KMS-11 (cell line): ENCODE measurements around the gene RTBDN.
A peak's percentile ranks its signal among the peaks of the same experiment; 100 is the strongest.

Experiments
- H2AFZ ChIP-seq: fragments of 200-600 bp; sonication (generic); 2 replicates; pipeline ENCODE4 v1.6.1; 2016; ENCODE audit warnings: antibody characterized with exemption, mixed run types, low read depth
- H3K27ac ChIP-seq: fragments of 200-600 bp; sonication (generic); 2 replicates; pipeline ENCODE4 v1.6.1; 2016; ENCODE audit warnings: mild to moderate bottlenecking, mixed run types
- H3K27me3 ChIP-seq: fragments of 200-600 bp; sonication (generic); 2 replicates; pipeline ENCODE4 v1.6.1; 2017; ENCODE audit warnings: mild to moderate bottlenecking, low read depth, mixed run types, moderate library complexity; ENCODE audit not compliant: insufficient read depth
- H3K36me3 ChIP-seq: fragments of 200-600 bp; sonication (generic); 2 replicates; pipeline ENCODE4 v1.6.1; 2017; ENCODE audit warnings: mild to moderate bottlenecking, mixed run types; ENCODE audit not compliant: insufficient read depth
- H3K4me1 ChIP-seq: fragments of 200-600 bp; sonication (generic); 2 replicates; pipeline ENCODE4 v1.6.1; 2016; ENCODE audit warnings: mild to moderate bottlenecking, low read depth, mixed run types; ENCODE audit not compliant: poor library complexity, severe bottlenecking
- H3K4me2 ChIP-seq: fragments of 200-600 bp; sonication (generic); 2 replicates; pipeline ENCODE4 v1.7.0; 2016; ENCODE audit warnings: mild to moderate bottlenecking, mixed run types
- H3K4me3 ChIP-seq: fragments of 200-600 bp; sonication (generic); IDR thresholded peaks from 2 replicates; pipeline ENCODE4 v1.6.1; 2017; ENCODE audit warnings: low read depth, low read length, mixed read lengths; ENCODE audit not compliant: insufficient read depth
- H3K79me2 ChIP-seq: fragments of 200-600 bp; sonication (generic); 2 replicates; pipeline ENCODE4 v1.6.1; 2016; ENCODE audit warnings: low read depth, mixed run types; ENCODE audit not compliant: insufficient read depth
- H3K9ac ChIP-seq: fragments of 200-600 bp; sonication (generic); 2 replicates; pipeline ENCODE4 v1.6.1; 2016; ENCODE audit warnings: mild to moderate bottlenecking, mixed run types
- H4K20me1 ChIP-seq: fragments of 200-600 bp; sonication (generic); 2 replicates; pipeline ENCODE4 v1.6.1; 2016; ENCODE audit warnings: mild to moderate bottlenecking, mixed run types; ENCODE audit not compliant: insufficient read depth
- CTCF ChIP-seq: fragments of 200-600 bp; sonication (generic); conservative IDR thresholded peaks from 2 replicates; pipeline ENCODE4 v1.6.1; 2017; ENCODE audit warnings: low read depth, mild to moderate bottlenecking, antibody characterized with exemption, low read length, moderate library complexity, mixed read lengths

The RTBDN gene

GRCh38 chr19:12843999-12844732 is 9.8 kb upstream of the RTBDN start:
- no peak for TF ChIP-seq CTCF
- H3K36me3 ChIP-seq = no peaks in the 10 kb centered on the region
- H2AFZ ChIP-seq = no peak overlapping the region
- peaks cover 3% of the 10 kb centered on the region for H3K4me1 ChIP-seq
- H3K4me2 ChIP-seq = no peak overlapping the region
- H3K9ac ChIP-seq = no peak overlapping the region
- no peaks in the 10 kb centered on the region for H4K20me1 ChIP-seq
- no peaks in the 10 kb centered on the region for H3K27me3 ChIP-seq
- H3K4me3 ChIP-seq = no peak overlapping the region
- no peaks in the 10 kb centered on the region for H3K79me2 ChIP-seq
- no peak overlapping the region for H3K27ac ChIP-seq

- H3K79me2 ChIP-seq = no peaks in the 10 kb centered on the region
- no peak for TF ChIP-seq CTCF
- H2AFZ ChIP-seq = no peak overlapping the region
- no peaks in the 10 kb centered on the region for H4K20me1 ChIP-seq
- no peak overlapping the region for H3K4me2 ChIP-seq
- H3K9ac ChIP-seq = no peak overlapping the region
- no peak overlapping the region for H3K27ac ChIP-seq
- no peaks in the 10 kb centered on the region for H3K27me3 ChIP-seq
- peaks cover 3% of the 10 kb centered on the region for H3K4me1 ChIP-seq
- no peak overlapping the region for H3K4me3 ChIP-seq
- H3K36me3 ChIP-seq = no peaks in the 10 kb centered on the region
Measured at GRCh38 chr19:12843328-12843727, 8.9 kb upstream of the RTBDN start.

- peaks cover 9% of the 10 kb centered on the region for H3K4me1 ChIP-seq
- no peaks in the 10 kb centered on the region for H3K36me3 ChIP-seq
- no peaks in the 10 kb centered on the region for H3K79me2 ChIP-seq
- no peaks in the 10 kb centered on the region for H4K20me1 ChIP-seq
- H3K4me2 ChIP-seq = no peak overlapping the region
- H3K27me3 ChIP-seq = peaks cover 4% of the 10 kb centered on the region
- no peak overlapping the region for H3K27ac ChIP-seq
- no peak overlapping the region for H3K9ac ChIP-seq
- H3K4me3 ChIP-seq = no peak overlapping the region
- no peak overlapping the region for H2AFZ ChIP-seq
- no peak for TF ChIP-seq CTCF
Measured at GRCh38 chr19:12842511-12842910, 8.1 kb upstream of the RTBDN start.

- Histone ChIP-seq H3K4me3 (no peak overlapping the region), H3K9ac (no peak overlapping the region), H4K20me1 (no peaks in the 10 kb centered on the region), H3K27ac (no peak overlapping the region), H3K4me2 (peak overlapping the region; percentile 29; the same call in 1 of the 2 replicates), H3K36me3 (no peaks in the 10 kb centered on the region), H3K79me2 (no peaks in the 10 kb centered on the region), H2AFZ (no peak overlapping the region), H3K4me1 (peaks cover 5% of the 10 kb centered on the region), H3K27me3 (peaks cover 16% of the 10 kb centered on the region)
- no peak for TF ChIP-seq CTCF
Measured at GRCh38 chr19:12841094-12841493, 6.7 kb upstream of the RTBDN start.
